COLO668 (cell line): ENCODE measurements around the gene PRKCI.
"Not testable (repeated sequence)": the region's sequence is repeated elsewhere in the genome, so short reads cannot be mapped to it uniquely, and the experiment has no call there.

Source experiments
- DNase-seq: peaks from one replicate; lab custom pipeline; 2025; ENCODE audit not compliant: unreplicated experiment; lab: John Stamatoyannopoulos, UW

PRKCI gene

GRCh38 chr3:170338690-170339340 lies 116.6 kb downstream of the PRKCI start:
- DNase-seq = no peak

DNA sequence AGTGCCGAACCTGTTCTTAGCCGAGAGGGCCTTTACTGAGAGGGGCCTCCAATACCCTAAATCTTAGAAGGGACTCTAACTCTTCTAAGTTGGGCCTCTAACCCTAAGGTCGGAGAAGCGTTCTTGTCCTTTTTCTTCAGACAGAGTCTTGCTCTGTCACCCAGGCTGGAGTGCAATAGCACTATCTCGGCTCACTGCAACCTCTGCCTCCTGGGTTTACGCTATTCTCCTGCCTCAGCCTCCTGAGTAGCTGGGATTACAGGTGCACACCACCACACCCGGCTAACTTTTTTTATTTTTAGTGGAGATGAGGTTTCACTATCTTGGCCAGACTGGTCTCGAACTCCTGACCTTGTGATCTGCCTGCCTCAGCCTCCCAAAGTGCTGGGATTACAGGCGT lies 120.0 kb downstream of the PRKCI start:
- DNase-seq = not testable (repeated sequence)

DNA sequence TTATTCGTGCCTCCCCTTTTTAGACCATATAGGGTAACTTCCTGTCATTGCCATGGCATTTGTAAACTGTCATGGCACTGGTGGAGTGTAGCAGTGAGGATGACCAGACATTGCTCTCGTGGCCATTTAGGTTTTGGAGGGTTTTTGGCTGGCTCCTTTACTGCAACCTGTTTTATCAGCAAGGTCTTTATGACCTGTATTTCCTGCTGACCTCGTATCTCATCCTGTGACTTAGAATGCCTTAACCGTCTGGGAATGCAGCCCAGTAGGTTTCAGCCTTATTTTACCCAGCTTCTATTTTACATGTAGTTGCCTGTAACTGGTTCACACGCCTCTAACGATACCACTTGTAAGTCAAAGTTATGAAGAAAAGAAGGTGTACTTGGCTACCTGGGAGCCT lies 121.6 kb downstream of the PRKCI start:
- DNase-seq = not testable (repeated sequence)

DNA sequence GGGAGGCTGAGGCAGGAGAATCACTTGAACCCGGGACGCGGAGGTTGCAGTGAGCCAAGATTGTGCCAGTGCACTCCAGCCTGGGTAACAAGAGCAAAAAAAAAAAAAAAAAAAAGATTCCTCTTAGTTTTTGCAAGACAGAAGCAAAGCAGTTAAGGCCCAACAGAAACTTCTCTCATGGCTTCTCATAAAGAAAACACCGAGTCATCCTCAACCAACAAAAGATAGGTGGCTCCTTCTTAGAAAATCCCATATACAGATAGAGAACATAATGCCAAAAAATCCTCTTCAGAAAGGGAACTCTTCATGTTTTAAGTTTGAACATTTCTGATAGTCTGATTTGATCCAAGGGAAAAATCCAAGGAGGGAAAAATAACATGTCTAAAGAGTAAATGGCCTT lies 122.7 kb downstream of the PRKCI start:
- DNase-seq = no peak

DNA sequence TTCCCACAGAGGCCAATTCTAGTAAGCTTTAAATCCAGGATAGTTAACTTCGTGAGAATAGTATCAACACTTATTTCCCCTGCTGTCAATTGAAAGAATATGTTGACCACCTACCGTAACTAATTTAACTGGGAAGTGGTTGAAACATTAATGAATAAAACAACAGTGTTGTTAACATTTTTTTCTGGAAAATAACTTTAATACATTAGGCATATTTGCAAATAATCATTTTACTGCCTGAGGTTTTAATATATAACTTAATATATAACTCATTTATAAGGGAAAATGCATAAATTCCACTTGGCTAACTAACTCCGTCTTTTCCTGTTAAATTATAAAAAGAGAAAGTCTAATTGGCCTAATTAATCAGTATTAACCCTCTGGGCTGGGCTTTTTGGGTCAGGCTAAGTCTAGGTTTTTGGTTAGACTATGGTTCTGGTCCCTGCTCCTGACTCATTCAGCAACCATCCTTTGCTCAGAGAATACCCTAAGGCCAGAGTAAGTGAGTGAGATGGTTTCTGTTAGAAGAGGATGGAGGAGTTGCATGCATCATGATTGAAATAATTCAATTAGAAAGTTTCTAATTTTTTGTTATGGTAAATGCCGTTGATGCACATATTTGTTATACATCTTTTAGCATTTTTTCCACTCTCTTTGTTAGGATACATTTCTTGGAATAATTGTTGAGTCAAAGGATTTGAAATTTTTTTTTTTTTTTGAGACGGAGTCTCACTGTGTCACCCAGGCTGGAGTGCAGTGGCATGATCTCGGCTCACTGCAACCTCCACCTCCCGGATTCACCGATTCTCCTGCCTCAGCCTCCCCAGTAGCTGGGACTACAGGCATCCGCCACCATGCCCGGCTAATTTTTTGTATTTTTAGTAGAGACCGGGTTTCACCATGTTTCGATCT lies 124.5 kb downstream of the PRKCI start:
- DNase-seq = no peak

DNA sequence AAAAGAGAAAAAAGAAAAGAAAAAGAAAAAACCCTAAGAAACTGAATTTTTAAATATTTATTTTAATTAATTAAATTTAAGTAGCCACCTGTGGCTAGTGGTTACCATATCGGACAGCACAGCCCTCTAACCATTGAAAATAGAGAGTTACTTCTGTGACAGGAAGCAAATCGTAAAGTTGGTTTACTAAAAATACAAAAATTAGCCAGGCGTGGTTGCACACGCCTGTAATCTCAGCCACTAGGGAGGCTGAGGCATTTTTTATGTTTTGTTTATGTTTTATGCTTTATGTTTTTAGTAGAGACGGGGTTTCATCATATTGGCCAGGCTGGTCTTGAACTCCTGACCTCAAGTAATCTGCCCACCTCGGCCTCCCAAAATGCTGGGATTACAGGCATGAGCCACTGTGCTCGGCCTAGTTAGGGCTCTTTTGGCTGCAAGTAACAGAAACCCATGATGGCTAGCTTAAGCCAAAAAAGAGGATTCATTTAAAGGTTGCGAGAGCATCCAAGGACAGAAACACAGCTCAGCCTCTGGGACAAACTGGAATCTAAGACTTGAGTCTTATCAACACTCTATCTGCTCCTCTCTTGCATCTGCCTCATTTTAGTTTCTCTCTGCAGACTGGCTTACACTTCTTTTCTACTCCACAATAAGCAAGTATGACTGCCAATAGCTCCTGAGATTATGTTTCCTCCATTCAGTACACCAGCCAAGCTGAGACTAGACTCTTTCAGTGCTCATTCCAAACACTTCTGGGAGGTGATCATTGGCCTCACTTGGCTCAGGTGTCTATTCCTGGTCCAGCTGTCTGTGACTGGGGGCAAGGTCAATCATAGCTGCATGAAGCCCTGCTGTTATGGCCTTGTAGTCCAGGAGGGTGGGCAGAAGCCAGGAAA lies 128.5 kb downstream of the PRKCI start:
- DNase-seq = no peak

- no peak for DNase-seq
These were observed 130.7 kb downstream of the PRKCI start for GRCh38 chr3:170352936-170353335.

GRCh38 chr3:170353485-170353884 lies 131.3 kb downstream of the PRKCI start:
- DNase-seq = no peak

- no peak for DNase-seq
These were observed 132.5 kb downstream of the PRKCI start for GRCh38 chr3:170354760-170355159.
